Breast epithelium (tissue), 3 donors: ENCODE data around the gene HECTD4.

Source experiments
- CTCF ChIP-seq, 3 donors: fragments of 450-650 bp; IDR thresholded peaks; one replicate each; pipeline ENCODE4 v1.5.1; 2016 to 2017; ENCODE audit warnings: antibody characterized with exemption in 3 of 3, mild to moderate bottlenecking in 3 of 3, moderate library complexity in 3 of 3
- POLR2A ChIP-seq: fragments of 450-650 bp; IDR thresholded peaks from one replicate; pipeline ENCODE4 v1.6.1; 2016; ENCODE audit warnings: antibody characterized with exemption, mild to moderate bottlenecking, moderate library complexity
- POLR2AphosphoS5 ChIP-seq, 3 donors: sonication (generic); formaldehyde crosslinking; IDR thresholded peaks; one replicate each; pipeline ENCODE4 v1.6.1; 2017; ENCODE audit warnings: antibody characterized with exemption in 3 of 3

GRCh38 chr12:112170376-112170775, 211.9 kb downstream of the HECTD4 start:
- no peak for TF ChIP-seq POLR2AphosphoS5 (IDR thresholded peaks at IDR 0.05)
- TF ChIP-seq CTCF (IDR thresholded peaks at IDR 0.05), result no peak
- no peak for TF ChIP-seq POLR2A
